HL-60 (cell line): ENCODE data around the gene GUCA1A.
A peak's percentile ranks its signal among the peaks of the same experiment; 100 is the strongest.

Source experiments
- DNase-seq, 2 experiments: peaks; one replicate each; pipeline ENCODE4 v3.0.0-alpha.2; 2010 to 2020; ENCODE audit warnings: low read depth in 1 of 2, low spot score in 1 of 2
- H3K27ac ChIP-seq: fragments of 250-450 bp; sonication (Bioruptor Pico); replicated peaks from 2 replicates; pipeline ENCODE4 v1.5.1; 2020; ENCODE audit warnings: mild to moderate bottlenecking, moderate library complexity
- H3K27me3 ChIP-seq: fragments of 250-450 bp; sonication (Bioruptor Pico); 2 replicates; pipeline ENCODE4 v1.5.1; 2021; ENCODE audit warnings: mild to moderate bottlenecking, moderate library complexity; ENCODE audit not compliant: insufficient read depth, poor library complexity, severe bottlenecking
- H3K4me3 ChIP-seq: replicated peaks from 2 replicates; pipeline ENCODE4 v1.5.1; 2011; ENCODE audit warnings: mild to moderate bottlenecking, control low read depth, low read length; ENCODE audit not compliant: insufficient read depth
- GABPA ChIP-seq: IDR thresholded peaks from 2 replicates; pipeline ENCODE4 v1.6.1; 2012; ENCODE audit warnings: low read depth
- POLR2AphosphoS5 ChIP-seq: IDR thresholded peaks from 2 replicates; pipeline ENCODE4 v1.6.1; 2012; ENCODE audit warnings: low read depth
- SPI1 ChIP-seq: IDR thresholded peaks from 2 replicates; pipeline ENCODE4 v1.6.1; 2012; ENCODE audit warnings: low read depth, mild to moderate bottlenecking, borderline replicate concordance
- TF ChIP-seq, protein P1 (sequence below): IDR thresholded peaks from 2 replicates; pipeline ENCODE4 v1.6.1; 2012; ENCODE audit warnings: low read depth; ENCODE audit not compliant: insufficient replicate concordance
- TF ChIP-seq, protein P2 (sequence below): IDR thresholded peaks from one replicate; pipeline ENCODE4 v1.5.1; 2011; ENCODE audit warnings: low read length, control low read depth, inconsistent platforms; ENCODE audit not compliant: insufficient read depth

GUCA1A gene

DNA sequence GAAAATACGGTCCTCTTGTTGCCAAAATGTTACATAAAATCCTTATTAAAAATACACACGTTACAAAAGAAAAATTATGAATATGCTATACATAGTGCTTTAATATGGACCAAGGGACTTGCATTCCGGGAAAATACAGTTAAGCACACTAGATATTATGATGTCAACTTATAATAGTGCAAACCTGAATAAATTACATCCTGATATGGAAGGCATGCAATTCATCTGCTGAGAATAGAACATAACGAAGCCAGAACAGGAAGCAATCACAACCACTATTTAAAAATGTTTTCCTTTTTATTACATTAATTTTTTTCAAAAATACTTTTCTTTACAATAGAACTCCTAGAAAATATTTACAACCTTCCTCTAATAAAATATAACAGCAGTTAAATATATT, 52.3 kb downstream of the GUCA1A start:
- TF ChIP-seq POLR2AphosphoS5 (no peak), SPI1 (no peak)
- TF ChIP-seq, protein P1, sequence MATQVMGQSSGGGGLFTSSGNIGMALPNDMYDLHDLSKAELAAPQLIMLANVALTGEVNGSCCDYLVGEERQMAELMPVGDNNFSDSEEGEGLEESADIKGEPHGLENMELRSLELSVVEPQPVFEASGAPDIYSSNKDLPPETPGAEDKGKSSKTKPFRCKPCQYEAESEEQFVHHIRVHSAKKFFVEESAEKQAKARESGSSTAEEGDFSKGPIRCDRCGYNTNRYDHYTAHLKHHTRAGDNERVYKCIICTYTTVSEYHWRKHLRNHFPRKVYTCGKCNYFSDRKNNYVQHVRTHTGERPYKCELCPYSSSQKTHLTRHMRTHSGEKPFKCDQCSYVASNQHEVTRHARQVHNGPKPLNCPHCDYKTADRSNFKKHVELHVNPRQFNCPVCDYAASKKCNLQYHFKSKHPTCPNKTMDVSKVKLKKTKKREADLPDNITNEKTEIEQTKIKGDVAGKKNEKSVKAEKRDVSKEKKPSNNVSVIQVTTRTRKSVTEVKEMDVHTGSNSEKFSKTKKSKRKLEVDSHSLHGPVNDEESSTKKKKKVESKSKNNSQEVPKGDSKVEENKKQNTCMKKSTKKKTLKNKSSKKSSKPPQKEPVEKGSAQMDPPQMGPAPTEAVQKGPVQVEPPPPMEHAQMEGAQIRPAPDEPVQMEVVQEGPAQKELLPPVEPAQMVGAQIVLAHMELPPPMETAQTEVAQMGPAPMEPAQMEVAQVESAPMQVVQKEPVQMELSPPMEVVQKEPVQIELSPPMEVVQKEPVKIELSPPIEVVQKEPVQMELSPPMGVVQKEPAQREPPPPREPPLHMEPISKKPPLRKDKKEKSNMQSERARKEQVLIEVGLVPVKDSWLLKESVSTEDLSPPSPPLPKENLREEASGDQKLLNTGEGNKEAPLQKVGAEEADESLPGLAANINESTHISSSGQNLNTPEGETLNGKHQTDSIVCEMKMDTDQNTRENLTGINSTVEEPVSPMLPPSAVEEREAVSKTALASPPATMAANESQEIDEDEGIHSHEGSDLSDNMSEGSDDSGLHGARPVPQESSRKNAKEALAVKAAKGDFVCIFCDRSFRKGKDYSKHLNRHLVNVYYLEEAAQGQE = no peak
- no peak for DNase-seq
- Histone ChIP-seq H3K4me3 (no peak overlapping the region), H3K27me3 (no peaks in the 10 kb centered on the region), H3K27ac (no peak overlapping the region)

DNA sequence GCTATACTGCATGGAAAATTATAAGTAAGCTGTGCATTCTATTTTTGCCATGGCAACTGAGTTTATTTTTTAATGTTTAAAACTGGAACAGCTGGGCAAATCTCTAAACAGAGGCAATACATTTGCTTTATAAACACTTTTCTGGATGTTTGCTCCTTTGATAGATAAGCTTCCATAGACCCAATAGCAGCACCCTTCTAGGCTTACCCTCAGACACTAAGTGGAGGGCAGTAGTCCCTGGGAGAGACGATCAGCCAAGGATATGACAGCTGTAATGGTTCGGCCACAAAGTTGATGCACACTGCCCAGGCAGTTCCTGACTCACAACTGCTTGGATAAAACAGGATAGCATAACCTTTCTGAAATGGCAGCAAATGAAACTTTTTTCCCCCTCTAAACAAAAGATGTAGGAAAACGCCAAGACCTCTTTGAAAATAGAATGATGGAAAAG, 53.0 kb downstream of the GUCA1A start:
- no peak for DNase-seq
- H3K27me3 ChIP-seq = no peaks in the 10 kb centered on the region
- no peak overlapping the region for H3K27ac ChIP-seq
- TF ChIP-seq POLR2AphosphoS5 (no peak), SPI1 (no peak), GABPA (no peak)
- TF ChIP-seq, protein P1 = no peak
- TF ChIP-seq, protein P2, sequence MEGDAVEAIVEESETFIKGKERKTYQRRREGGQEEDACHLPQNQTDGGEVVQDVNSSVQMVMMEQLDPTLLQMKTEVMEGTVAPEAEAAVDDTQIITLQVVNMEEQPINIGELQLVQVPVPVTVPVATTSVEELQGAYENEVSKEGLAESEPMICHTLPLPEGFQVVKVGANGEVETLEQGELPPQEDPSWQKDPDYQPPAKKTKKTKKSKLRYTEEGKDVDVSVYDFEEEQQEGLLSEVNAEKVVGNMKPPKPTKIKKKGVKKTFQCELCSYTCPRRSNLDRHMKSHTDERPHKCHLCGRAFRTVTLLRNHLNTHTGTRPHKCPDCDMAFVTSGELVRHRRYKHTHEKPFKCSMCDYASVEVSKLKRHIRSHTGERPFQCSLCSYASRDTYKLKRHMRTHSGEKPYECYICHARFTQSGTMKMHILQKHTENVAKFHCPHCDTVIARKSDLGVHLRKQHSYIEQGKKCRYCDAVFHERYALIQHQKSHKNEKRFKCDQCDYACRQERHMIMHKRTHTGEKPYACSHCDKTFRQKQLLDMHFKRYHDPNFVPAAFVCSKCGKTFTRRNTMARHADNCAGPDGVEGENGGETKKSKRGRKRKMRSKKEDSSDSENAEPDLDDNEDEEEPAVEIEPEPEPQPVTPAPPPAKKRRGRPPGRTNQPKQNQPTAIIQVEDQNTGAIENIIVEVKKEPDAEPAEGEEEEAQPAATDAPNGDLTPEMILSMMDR = no peak
- no peak overlapping the region for H3K4me3 ChIP-seq

DNA sequence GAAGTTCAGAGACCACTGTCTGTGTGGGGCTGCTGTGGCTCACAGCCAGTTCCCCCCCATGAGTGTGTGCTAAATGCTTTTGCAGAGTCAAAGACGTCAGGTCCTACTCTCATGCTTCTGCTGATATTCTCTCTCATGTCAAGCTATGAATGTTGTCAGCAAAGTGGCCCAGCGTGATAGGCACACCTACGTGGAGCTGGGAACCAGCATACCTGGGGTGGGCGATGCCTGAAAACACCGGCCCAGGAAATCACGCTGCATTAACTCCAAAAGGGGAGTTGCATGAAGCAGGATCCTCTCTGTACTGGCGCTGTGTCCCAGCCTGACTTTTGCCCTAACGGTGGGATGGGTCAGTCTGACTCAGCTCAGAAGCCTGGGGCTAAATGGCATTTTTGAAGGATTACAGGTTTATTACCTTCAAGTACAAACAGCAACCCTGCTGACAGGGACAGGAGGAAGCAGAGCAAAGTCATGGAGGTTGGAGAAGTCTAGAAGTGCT, 53.5 kb downstream of the GUCA1A start:
- Histone ChIP-seq H3K4me3 (no peak overlapping the region), H3K27me3 (no peaks in the 10 kb centered on the region), H3K27ac (no peak overlapping the region)
- TF ChIP-seq GABPA (no peak), POLR2AphosphoS5 (peak; percentile 27; the same call in 1 of the 2 replicates), SPI1 (no peak)
- TF ChIP-seq, protein P1 = no peak
- TF ChIP-seq, protein P2 = no peak
- DNase-seq = no peak
